ENCODE data around the gene SHISA5. TPM values are rescaled to one million over a fixed set of nuclear protein-coding genes. Genes with fewer than 3 reads are reported as not detected.
A peak's percentile ranks its signal among the peaks of the same experiment; 100 is the strongest.

Gene SHISA5
- total RNA-seq, 4 donors from 2014 or later, result 98.2 to 191 (median 122) TPM

DNA sequence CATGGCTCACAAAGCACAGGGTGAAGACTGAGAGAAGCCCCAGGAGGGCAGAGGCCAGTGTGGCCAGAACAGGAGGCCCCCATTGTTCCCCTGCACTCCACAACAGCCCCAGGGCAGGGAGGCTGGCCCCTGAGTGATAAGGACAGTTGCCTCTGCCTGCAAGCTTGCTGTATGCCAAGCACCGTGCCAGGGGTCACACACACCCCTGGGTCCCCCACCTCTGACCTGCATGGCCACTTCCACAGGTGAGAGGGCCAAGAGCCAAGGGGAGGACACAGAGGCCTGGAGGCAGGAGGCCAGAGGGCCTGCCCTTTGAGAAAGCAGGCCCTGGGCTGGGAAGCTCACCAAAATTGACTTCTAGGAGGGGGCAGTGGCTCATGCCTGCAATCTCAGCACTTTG lies 33.7 kb downstream of the SHISA5 start:
- H3K4me3 ChIP-seq, result peak overlapping the region in 1 of 2 donors; percentile 5

GRCh38 chr3:48469046-48469915 lies 34.7 kb downstream of the SHISA5 start:
- H3K4me3 ChIP-seq, result no peak overlapping the region
- no peaks in the 10 kb centered on the region for H3K27me3 ChIP-seq
- 80% methylated on average over 3 of the region's 29 CpGs; no CpG with 5 or more reads in 1 of the 2 donors for WGBS, 2 donors (ENCODE audit: low coverage in 1 of 2)
- H3K4me1 ChIP-seq, result peaks cover 4 to 90% (median 68%) of the 10 kb centered on the region in 3 donors
- peaks cover 0 to 44% of the 10 kb centered on the region in 2 donors for H3K36me3 ChIP-seq
- peak overlapping the region in 3 of 4 donors; percentile 97 to 98 (median 97) for H3K27ac ChIP-seq
- ATAC-seq, result no peak
- TF ChIP-seq EP300 (IDR thresholded peaks at IDR 0.05) (no peak), CTCF (IDR thresholded peaks at IDR 0.05) (no peak), POLR2A (IDR thresholded peaks at IDR 0.05) (no peak), POLR2AphosphoS5 (IDR thresholded peaks at IDR 0.05) (no peak)
- H3K9me3 ChIP-seq, result no peaks in the 10 kb centered on the region

More for the DNA sequence above, 33.7 kb downstream of the SHISA5 start:
- no peak for ATAC-seq
- no peaks in the 10 kb centered on the region for H3K27me3 ChIP-seq
- peaks cover 4 to 80% (median 63%) of the 10 kb centered on the region in 3 donors for H3K4me1 ChIP-seq
- TF ChIP-seq EP300 (IDR thresholded peaks at IDR 0.05) (no peak), POLR2AphosphoS5 (IDR thresholded peaks at IDR 0.05) (no peak), CTCF (IDR thresholded peaks at IDR 0.05) (no peak), POLR2A (IDR thresholded peaks at IDR 0.05) (no peak)
- no CpG with 5 or more reads among the region's 1 CpG for WGBS, 2 donors (ENCODE audit: low coverage in 1 of 2)
- H3K36me3 ChIP-seq, result peaks cover 0 to 40% of the 10 kb centered on the region in 2 donors
- peak overlapping the region in 3 of 4 donors; percentile 97 to 98 (median 97) for H3K27ac ChIP-seq
- H3K9me3 ChIP-seq, result no peaks in the 10 kb centered on the region

DNA sequence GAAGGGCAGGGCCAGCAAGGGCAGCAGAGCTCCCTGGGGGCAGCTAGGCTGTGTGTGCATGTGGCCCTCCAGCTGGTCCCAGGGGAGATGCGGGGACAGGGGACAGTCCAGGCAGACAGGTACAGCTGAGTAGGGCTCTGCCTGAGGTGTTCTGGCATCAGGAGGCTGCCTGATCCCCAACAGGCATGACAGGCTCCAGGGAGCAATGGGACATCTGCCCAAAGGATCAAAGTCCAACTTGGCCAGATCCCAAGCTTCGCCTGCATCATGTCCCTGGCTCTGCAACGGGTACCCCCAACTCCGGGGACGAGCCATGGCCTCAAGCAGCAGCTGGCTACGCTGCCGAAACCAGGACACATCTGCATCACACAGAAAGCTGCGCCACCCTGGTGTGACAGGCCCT lies 35.6 kb downstream of the SHISA5 start:
- 57 to 83% methylated on average over 1 of the region's 8 CpGs for WGBS, 2 donors (ENCODE audit: low coverage in 1 of 2)
- H3K27ac ChIP-seq, result peak overlapping the region in 3 of 4 donors; percentile 97 to 98 (median 97)
- H3K4me3 ChIP-seq, result peak overlapping the region in 1 of 2 donors; percentile 8
- no peaks in the 10 kb centered on the region for H3K27me3 ChIP-seq
- H3K4me1 ChIP-seq, result peaks cover 4 to 85% (median 65%) of the 10 kb centered on the region in 3 donors
- no peak for TF ChIP-seq EP300 (IDR thresholded peaks at IDR 0.05)
- no peak for TF ChIP-seq POLR2AphosphoS5 (IDR thresholded peaks at IDR 0.05)
- TF ChIP-seq CTCF (IDR thresholded peaks at IDR 0.05), result no peak
- TF ChIP-seq POLR2A (IDR thresholded peaks at IDR 0.05), result no peak
- no peaks in the 10 kb centered on the region for H3K9me3 ChIP-seq
- peaks cover 0 to 47% of the 10 kb centered on the region in 2 donors for H3K36me3 ChIP-seq
- ATAC-seq, result no peak

GRCh38 chr3:48467473-48468267 lies 36.3 kb downstream of the SHISA5 start:
- no peak for ATAC-seq
- Histone ChIP-seq H3K4me3 (peak overlapping the region in 1 of 2 donors; percentile 57), H3K4me1 (peaks cover 4 to 81% (median 63%) of the 10 kb centered on the region in 3 donors), H3K9me3 (no peaks in the 10 kb centered on the region), H3K27me3 (no peaks in the 10 kb centered on the region), H3K27ac (peak overlapping the region; percentile 92 to 98 (median 97)), H3K36me3 (peaks cover 0 to 52% of the 10 kb centered on the region in 2 donors)
- WGBS, 2 donors (ENCODE audit: low coverage in 1 of 2), result 50 to 53% methylated on average over 3 to 6 of the region's 7 CpGs
- TF ChIP-seq CTCF (IDR thresholded peaks at IDR 0.05), result no peak
- no peak for TF ChIP-seq POLR2AphosphoS5 (IDR thresholded peaks at IDR 0.05)
- no peak for TF ChIP-seq EP300 (IDR thresholded peaks at IDR 0.05)
